Tibial nerve (tissue), 4 donors: ENCODE results near the gene HNRNPH1.

ENCODE experiments used
- EP300 ChIP-seq, 2 donors: sonication (generic); formaldehyde crosslinking; IDR thresholded peaks; one replicate each; pipeline ENCODE4 v1.6.1; 2017; ENCODE audit warnings: antibody characterized with exemption in 2 of 2, mild to moderate bottlenecking in 1 of 2
- POLR2A ChIP-seq, 2 donors: fragments of 450-650 bp; IDR thresholded peaks; one replicate each; pipeline ENCODE4 v1.6.1; 2017; ENCODE audit warnings: antibody characterized with exemption in 2 of 2, mild to moderate bottlenecking in 2 of 2, moderate library complexity in 2 of 2
- TF ChIP-seq, protein P1 (sequence below), 5 experiments: fragments of 200-600 bp in 3 of 5; fragments of 450-650 bp in 2 of 5; sonication (generic) in 3 of 5; IDR thresholded peaks; one replicate each; pipeline ENCODE4 v1.5.1; 2016 to 2019; ENCODE audit warnings: antibody characterized with exemption in 5 of 5, mild to moderate bottlenecking in 3 of 5, moderate library complexity in 2 of 5

DNA sequence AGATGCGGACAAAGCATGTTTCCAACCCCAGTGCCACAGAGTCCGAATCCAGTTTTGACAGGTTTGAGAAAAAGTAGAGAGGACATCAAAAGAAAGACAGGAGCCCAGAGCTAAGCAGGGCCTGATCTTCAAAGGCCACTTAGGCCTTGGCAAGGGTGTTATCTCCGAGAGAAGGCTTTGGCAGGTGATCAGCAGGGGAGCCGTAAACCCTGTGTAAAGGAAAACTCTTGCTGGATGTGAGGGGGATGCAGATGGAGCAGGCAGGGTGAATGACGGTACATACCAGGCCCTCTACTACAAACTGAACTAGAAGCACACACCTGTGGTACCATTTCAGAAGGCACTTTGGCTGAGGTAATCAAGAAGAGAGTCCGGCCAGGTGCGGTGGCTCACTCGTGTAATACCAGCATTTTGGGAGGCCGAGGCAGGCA, 1.4 kb upstream of the HNRNPH1 start:
- TF ChIP-seq, protein P1, sequence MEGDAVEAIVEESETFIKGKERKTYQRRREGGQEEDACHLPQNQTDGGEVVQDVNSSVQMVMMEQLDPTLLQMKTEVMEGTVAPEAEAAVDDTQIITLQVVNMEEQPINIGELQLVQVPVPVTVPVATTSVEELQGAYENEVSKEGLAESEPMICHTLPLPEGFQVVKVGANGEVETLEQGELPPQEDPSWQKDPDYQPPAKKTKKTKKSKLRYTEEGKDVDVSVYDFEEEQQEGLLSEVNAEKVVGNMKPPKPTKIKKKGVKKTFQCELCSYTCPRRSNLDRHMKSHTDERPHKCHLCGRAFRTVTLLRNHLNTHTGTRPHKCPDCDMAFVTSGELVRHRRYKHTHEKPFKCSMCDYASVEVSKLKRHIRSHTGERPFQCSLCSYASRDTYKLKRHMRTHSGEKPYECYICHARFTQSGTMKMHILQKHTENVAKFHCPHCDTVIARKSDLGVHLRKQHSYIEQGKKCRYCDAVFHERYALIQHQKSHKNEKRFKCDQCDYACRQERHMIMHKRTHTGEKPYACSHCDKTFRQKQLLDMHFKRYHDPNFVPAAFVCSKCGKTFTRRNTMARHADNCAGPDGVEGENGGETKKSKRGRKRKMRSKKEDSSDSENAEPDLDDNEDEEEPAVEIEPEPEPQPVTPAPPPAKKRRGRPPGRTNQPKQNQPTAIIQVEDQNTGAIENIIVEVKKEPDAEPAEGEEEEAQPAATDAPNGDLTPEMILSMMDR (IDR thresholded peaks at IDR 0.05), result no peak
- TF ChIP-seq POLR2A (IDR thresholded peaks at IDR 0.05), result no peak
- no peak for TF ChIP-seq EP300 (IDR thresholded peaks at IDR 0.05)
